Measurements from ENCODE around the gene GLCCI1.

DNA sequence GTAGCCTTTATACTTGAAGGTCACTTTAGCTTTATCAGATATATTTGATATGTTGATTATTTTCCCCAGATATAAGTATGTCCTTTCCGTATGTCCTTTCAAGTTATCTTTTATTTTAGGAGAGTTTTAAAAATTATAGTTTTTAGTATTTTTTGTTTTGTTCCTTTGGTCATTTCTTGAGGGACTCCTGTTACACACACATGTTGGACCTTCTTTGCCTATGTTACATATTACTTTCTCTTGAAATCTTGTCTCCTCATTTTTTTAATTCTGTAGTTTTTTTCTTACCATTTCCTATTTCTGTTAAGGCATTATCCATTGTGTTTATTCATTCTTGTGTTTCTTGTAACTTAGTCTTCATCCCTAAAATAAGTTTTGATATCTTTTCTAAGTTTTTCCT, 23.9 kb downstream of the GLCCI1 start:
- TF ChIP-seq, protein P1, sequence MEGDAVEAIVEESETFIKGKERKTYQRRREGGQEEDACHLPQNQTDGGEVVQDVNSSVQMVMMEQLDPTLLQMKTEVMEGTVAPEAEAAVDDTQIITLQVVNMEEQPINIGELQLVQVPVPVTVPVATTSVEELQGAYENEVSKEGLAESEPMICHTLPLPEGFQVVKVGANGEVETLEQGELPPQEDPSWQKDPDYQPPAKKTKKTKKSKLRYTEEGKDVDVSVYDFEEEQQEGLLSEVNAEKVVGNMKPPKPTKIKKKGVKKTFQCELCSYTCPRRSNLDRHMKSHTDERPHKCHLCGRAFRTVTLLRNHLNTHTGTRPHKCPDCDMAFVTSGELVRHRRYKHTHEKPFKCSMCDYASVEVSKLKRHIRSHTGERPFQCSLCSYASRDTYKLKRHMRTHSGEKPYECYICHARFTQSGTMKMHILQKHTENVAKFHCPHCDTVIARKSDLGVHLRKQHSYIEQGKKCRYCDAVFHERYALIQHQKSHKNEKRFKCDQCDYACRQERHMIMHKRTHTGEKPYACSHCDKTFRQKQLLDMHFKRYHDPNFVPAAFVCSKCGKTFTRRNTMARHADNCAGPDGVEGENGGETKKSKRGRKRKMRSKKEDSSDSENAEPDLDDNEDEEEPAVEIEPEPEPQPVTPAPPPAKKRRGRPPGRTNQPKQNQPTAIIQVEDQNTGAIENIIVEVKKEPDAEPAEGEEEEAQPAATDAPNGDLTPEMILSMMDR (IDR thresholded peaks at IDR 0.05; ENCODE audit: insufficient read depth, low read length), result no peak
- no peak for TF ChIP-seq GABPA (IDR thresholded peaks at IDR 0.05; ENCODE audit: low read depth)
- TF ChIP-seq, protein P2, sequence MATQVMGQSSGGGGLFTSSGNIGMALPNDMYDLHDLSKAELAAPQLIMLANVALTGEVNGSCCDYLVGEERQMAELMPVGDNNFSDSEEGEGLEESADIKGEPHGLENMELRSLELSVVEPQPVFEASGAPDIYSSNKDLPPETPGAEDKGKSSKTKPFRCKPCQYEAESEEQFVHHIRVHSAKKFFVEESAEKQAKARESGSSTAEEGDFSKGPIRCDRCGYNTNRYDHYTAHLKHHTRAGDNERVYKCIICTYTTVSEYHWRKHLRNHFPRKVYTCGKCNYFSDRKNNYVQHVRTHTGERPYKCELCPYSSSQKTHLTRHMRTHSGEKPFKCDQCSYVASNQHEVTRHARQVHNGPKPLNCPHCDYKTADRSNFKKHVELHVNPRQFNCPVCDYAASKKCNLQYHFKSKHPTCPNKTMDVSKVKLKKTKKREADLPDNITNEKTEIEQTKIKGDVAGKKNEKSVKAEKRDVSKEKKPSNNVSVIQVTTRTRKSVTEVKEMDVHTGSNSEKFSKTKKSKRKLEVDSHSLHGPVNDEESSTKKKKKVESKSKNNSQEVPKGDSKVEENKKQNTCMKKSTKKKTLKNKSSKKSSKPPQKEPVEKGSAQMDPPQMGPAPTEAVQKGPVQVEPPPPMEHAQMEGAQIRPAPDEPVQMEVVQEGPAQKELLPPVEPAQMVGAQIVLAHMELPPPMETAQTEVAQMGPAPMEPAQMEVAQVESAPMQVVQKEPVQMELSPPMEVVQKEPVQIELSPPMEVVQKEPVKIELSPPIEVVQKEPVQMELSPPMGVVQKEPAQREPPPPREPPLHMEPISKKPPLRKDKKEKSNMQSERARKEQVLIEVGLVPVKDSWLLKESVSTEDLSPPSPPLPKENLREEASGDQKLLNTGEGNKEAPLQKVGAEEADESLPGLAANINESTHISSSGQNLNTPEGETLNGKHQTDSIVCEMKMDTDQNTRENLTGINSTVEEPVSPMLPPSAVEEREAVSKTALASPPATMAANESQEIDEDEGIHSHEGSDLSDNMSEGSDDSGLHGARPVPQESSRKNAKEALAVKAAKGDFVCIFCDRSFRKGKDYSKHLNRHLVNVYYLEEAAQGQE (IDR thresholded peaks at IDR 0.05; ENCODE audit: insufficient replicate concordance, low read depth), result no peak
